ENCODE measurements around the gene FAXDC2. TPM values are rescaled to one million over a fixed set of nuclear protein-coding genes. Genes with fewer than 3 reads are reported as not detected.

The FAXDC2 gene, protein sequence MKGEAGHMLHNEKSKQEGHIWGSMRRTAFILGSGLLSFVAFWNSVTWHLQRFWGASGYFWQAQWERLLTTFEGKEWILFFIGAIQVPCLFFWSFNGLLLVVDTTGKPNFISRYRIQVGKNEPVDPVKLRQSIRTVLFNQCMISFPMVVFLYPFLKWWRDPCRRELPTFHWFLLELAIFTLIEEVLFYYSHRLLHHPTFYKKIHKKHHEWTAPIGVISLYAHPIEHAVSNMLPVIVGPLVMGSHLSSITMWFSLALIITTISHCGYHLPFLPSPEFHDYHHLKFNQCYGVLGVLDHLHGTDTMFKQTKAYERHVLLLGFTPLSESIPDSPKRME
- total RNA-seq (2014; rRNA removed; shearing (Covaris generic); ENCODE audit: low replicate concordance), result 0.26 and 4.2 TPM in 2 replicates

DNA sequence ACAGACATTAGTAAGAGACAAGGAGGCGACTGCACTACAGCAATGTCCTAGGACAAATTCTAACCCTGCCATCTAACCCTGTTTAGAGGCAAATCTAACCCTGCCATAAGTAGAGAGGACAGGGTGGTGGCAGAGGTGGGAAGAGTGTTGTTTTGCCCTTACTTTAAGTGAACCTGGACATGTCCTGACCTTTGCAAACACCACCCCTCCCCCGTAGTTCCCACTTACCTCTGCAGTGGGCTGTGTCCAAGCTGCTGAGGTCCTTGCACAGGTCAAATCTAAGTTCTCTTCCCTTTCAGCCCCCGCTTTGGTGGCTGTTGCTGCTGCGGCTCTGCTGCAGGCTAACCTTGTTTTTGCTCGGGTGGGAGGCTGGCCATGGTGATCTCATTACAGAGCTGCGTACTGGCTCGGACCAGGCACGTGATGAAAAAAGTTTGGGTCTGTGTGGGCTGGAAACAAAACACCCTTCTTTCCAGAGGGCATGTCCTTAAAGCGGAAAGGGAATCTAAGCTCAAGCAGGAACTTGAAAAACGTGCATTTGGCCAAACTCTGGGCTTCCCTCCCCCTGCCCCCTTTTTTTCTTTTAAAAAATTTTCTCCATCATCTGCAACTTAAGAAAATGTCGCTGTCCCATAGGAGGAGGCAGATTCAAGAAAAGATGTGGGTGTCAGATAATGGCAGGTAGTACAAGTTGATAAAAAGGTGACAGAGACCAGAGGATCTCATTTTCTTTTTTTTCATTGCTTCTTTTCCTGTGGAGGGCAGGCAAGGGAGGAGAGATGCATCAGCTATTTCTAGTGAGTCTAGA, at the start of gene FAXDC2:
Gene FAXDC2 (minus strand): TSS at position 349 of the 808 bp plus-strand sequence. CDS start 12,425 bp downstream, outside the sequence.
- in situ Hi-C loops (cut with HindIII; ENCODE audit: low pct_unique_long_range_greater_than_20kb, low sequenced_read_pairs), result no loop called here

DNA sequence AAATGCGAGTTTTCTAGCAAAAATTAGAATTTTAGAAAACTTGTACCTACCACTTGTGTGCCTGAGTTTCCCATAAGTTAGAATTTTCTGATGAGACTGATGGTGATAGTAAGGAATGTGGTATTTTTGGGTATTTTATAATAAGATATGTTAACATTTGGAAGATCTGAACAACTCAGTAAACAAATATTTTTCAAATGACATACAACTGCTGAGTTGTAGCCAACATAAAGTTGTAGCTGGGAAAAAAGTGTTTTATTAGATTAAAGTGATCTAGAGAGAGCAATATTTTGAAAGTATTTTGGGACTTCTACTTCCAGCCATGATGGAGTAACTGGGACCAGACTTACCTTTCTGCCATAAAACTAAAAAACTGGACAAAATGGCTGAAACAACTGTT, 49.7 kb upstream of the FAXDC2 start:
- no peak for DNase-seq (ENCODE audit: low read depth)
- in situ Hi-C loops (cut with HindIII; ENCODE audit: low pct_unique_long_range_greater_than_20kb, low sequenced_read_pairs), result no loop called here

More for the DNA sequence above, at the start of gene FAXDC2:
- DNase-seq (ENCODE audit: low read depth), result no peak

DNA sequence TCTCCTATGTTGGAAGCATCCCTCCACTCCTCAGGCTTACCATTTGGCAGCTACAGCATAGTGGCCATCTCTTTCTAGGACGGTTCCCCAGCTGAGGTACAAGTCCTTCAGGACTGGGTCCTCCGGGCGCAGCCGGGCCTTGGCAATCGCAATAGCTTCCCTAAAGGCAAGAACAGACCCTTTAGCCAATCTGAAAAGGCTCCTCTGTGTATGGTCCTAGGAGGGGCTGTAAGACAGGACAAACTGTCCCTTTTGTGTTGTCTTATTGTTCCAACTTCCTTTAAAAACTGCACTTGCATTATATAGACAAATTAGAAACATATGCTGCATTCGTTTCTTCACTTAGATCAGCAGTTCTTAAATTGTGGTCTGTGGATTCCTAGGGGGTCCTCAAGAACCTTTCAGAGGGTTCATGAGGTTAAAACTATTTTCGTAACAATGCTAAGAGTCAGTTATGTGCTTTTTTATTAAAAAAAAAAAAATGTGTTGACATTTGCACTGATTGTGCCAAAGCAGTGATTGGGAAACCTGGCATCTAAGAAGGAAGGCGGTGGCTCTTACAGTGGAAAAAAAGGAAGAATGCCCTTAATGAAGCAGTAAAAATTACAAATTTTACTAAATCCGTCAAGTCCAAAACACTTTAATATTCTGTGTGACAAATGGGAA, 48.9 kb upstream of the FAXDC2 start:
- DNase-seq (ENCODE audit: low read depth), result no peak
- in situ Hi-C loops (cut with HindIII; ENCODE audit: low pct_unique_long_range_greater_than_20kb, low sequenced_read_pairs), result no loop called here

DNA sequence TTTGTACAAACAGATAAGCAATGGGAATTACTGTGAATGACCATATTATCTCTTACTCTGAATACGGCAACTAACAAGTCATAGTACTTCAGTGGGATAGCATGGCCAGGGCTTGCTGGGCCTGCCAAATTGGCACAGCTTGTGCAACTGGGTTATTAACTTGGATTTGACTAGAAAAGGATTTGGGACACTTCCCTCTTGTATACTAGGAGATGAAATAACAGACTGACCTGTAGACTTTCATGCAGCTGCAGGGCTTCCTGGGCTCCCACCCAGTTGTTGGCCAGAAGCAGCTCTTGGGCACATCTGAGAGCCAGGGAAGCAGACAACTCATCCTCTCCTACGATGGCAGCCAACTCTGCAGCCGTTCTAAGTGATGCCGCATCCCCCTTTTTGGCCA, 47.8 kb upstream of the FAXDC2 start:
- no peak for DNase-seq (ENCODE audit: low read depth)
- in situ Hi-C loops (cut with HindIII; ENCODE audit: low pct_unique_long_range_greater_than_20kb, low sequenced_read_pairs), result no loop called here

DNA sequence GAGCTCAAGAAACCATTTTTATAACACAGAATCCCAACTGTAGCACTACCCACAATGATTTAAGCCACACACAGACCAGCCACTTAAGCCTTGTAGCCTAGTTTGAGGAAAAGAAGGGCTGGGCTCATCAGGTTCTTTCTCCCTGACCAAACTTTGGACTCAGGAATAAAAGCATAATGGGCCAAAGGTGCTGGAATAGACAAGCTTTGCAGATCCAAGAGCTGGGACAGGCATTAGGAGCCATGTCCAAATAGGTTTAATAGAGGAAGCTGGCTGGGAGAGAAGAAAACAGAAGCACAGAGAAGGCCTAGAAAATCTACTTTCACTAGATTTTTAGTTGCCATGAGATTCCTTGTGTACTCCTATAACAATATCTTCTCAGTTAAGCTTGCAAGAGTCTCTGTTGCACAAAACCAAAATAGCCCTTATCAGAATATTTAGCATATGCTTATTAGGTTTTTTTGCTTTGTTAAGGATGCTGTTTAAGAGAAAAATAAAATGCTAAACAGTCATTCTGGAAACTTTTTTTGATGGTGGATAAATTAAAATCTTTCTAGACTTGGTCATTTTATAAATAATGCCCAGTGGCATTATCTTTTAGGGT, 46.3 kb upstream of the FAXDC2 start:
- DNase-seq (ENCODE audit: low read depth), result no peak
- in situ Hi-C loops (cut with HindIII; ENCODE audit: low pct_unique_long_range_greater_than_20kb, low sequenced_read_pairs), result no loop called here

DNA sequence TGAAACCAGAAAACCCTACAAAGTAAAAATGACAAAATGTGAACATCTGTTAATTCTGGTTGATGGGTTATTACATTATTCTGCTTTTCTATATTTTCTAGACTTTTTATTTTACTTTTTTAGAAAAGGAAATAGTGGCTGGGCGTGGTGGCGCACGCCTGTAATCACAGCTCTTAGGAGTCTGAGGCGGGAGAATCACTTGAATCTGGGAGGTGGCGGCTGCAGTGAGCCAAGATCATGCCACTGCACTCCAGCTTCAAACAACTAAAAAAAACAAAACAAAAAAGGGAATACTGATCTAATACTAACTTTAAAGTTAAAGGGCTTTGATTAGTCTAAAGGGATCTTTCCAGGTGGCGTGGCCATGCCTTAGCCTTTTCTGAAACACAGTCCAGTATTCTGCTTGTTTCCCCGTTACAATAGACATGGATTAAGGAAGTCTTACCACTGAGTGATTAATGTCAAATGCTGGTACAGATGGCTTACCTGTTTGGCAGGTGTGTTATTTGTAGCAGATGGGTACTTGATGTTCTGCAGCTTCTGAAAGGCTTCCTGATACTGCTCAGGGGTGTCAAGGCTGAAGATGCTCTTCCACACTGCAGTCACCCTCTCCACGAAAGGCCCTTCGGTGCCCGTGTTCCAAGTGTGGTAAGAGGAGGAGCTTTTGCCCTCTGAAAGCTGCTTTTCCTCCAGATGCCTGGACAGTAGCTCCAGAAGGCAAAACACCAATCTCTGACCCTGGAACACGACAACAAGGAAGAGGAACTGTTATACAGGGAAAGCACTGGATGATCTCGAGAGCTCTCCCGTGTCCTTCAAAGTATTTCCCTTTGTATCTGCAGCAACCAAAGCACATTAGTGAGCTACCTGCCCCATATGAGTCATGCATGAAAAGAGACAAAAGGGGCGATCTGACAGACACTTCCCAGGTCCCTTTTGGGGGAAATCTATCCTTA, 45.5 kb upstream of the FAXDC2 start:
- in situ Hi-C loops (cut with HindIII; ENCODE audit: low pct_unique_long_range_greater_than_20kb, low sequenced_read_pairs), result no loop called here

DNA sequence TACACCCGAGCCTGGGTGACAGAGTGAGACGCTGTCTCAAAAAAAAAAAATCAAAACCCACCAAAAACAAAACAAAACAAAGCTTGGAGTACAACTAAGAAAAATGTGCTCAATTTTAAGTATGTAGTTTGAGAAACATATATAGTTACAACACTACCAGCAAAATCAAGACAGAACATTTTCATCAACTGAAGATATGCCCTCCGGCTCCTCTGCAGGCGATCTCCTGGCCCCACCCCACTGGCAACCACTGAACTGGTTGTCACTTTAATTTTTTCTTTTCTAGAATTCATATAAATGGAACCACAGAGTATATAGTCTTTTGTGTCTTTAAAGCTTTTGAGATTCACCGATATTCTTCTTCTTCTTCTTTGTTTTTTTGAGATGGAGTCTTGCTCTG, 43.0 kb upstream of the FAXDC2 start:
- in situ Hi-C loops (cut with HindIII; ENCODE audit: low pct_unique_long_range_greater_than_20kb, low sequenced_read_pairs), result no loop called here

More for the DNA sequence above, 45.5 kb upstream of the FAXDC2 start:
- no peak for DNase-seq (ENCODE audit: low read depth)

DNA sequence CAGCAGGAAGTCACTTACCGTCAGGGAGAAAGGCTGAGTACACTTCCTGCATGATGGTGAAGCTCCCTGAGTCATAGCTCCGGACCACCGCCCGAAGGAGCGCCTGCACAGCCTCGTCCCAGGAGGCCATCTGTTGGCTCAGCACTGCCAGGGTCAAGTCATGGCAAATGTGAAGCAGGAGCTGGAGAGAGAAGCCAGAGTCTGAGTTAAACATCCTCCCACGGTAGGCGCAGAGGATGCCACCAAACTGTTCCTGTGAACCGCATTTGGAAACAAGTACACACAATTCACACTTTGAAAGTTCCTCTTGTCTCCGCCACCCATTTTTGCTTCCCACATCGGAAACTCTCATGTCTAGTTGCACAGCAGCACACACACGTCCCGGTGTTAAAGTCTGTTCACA, 42.0 kb upstream of the FAXDC2 start:
- in situ Hi-C loops (cut with HindIII; ENCODE audit: low pct_unique_long_range_greater_than_20kb, low sequenced_read_pairs), result no loop called here
- DNase-seq (ENCODE audit: low read depth), result no peak

More for the DNA sequence above, 43.0 kb upstream of the FAXDC2 start:
- no peak for DNase-seq (ENCODE audit: low read depth)

DNA sequence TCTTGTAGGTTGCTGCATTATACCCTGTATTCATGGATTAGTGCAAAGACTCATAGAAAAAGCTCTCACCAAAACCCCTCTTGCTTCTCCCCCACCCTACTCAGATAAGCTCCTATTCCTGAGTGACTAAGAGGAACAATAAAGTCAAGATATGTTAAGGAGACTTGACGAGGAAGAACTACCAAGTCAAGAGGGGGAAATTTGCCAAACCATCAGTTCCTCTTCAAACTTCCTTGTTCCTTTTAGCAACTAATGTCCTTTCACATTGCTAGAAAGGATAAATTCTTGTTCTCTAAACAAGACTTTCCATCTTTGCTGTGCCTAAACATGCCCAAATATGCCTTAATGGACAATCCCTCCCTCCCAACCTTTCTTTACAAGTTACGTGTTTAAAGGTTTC, 35.0 kb upstream of the FAXDC2 start:
- in situ Hi-C loops (cut with HindIII; ENCODE audit: low pct_unique_long_range_greater_than_20kb, low sequenced_read_pairs), result no loop called here
- no peak for DNase-seq (ENCODE audit: low read depth)

DNA sequence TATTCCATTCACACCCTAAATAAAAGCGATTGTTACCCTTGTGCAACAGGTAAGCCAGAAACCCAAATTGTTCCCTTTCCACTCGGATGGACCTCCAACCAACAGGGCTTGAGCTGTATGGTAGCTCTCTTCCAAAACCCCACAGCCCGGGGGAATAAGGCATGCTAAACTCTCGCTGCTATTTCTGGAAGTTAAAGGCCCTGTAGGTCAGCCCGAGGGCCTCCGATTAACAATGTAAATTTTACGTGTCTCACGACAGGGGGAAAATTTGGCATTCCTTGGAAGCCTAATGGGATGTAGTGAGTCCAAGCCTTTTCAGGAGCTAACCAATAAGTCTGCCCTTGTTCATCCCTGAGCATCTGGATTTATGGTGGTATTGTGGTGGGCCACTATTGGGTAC, 34.0 kb upstream of the FAXDC2 start:
- in situ Hi-C loops (cut with HindIII; ENCODE audit: low pct_unique_long_range_greater_than_20kb, low sequenced_read_pairs), result no loop called here
- DNase-seq (ENCODE audit: low read depth), result no peak

DNA sequence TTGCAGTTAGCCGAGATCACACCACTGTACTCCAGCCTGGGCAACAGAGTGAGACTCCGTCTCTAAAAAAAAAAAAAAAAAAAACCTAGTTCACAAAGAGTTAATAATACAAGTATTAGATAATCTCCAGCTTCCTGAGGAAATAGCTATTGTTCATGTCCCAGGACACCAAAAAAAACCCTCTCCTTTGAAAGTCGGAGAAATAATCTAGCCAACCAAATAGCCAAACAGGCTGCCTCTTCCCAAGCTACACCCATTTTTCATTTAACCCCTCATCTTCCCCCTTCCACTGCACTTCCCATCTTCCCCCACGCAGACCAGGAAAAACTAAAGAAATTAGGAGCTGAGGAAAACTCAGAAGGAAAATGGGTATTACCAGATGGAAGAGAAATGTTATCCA, 31.6 kb upstream of the FAXDC2 start:
- DNase-seq (ENCODE audit: low read depth), result no peak
- in situ Hi-C loops (cut with HindIII; ENCODE audit: low pct_unique_long_range_greater_than_20kb, low sequenced_read_pairs), result no loop called here

DNA sequence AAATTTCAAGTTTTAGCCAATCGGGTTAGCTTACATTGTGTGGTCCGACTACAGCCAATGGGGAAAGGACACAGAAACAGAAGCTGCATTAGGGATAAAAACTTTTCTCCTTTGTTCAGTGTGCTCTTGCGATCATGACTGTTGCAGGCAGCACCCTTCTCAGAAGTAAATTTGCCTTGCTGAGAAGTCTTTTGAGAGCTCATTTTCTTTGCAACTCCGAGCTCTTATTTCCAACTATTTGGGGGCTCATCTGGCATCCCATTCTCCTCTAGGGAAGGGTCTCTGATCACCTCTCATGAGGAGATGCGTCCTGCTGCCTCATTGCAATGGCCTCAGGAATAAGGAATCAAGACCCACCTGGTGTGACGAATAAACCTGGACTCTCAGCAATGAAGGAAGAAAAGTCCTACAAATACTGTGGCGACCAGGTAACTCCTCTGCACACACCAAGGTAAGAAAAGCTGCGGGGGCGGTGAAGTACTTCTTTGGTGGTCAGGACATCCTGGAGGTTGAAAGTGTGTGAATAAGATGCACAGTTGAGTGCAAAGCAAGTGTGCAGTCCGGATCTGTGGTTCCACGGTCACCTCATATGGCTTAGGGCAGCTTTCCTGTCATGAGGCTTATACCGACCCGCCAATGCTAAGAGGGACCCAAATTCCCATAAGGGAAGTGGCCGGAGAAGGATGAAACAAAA, 28.4 kb upstream of the FAXDC2 start:
- DNase-seq (ENCODE audit: low read depth), result no peak

DNA sequence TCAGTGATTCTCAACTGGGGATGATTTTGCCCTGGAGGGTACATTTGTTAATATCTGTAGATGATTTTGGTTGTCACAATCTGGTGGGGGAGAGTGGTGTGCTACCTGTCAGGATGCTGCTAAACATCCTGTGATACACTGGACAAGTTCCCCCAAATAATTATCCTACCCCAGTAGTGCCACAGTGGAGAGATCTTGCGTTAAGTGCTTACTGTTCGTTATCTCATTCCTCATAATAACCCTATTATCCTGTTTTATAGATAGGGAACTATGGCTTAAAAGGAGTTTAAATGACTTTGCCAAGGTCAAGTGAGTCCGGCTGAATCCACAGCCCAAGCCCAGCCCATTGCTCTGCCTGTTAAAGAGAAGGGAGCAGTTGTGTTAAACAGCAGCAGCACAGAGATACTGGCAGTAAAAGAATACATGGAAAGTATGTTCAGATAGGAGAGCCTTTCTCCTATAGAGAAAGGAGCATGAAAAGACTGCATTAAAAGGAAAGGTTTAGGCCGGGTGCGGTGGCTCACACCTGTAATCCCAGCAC, 23.5 kb upstream of the FAXDC2 start:
- in situ Hi-C loops (cut with HindIII; ENCODE audit: low pct_unique_long_range_greater_than_20kb, low sequenced_read_pairs), result no loop called here
- no peak for DNase-seq (ENCODE audit: low read depth)

More for the DNA sequence above, 28.4 kb upstream of the FAXDC2 start:
- in situ Hi-C loops (cut with HindIII; ENCODE audit: low pct_unique_long_range_greater_than_20kb, low sequenced_read_pairs), result no loop called here

DNA sequence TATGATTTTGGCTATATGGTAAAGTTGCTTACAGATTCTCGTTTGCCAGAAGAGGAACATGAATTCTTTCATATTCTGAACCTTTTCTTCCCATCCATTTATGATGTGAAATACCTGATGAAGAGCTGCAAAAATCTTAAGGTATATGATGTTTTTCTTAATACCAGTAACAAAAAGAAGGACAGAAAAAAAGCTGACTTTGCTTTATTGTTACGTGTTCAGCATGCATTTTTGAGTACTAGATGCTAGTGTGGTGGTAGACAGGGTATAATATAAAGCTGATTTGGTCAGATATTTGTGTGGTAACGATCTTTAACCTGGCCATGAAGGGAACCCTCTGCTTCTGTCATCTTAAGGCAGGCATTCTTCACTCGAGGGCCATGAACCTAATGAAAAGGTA, 21.3 kb upstream of the FAXDC2 start:
- in situ Hi-C loops (cut with HindIII; ENCODE audit: low pct_unique_long_range_greater_than_20kb, low sequenced_read_pairs), result no loop called here
- no peak for DNase-seq (ENCODE audit: low read depth)

DNA sequence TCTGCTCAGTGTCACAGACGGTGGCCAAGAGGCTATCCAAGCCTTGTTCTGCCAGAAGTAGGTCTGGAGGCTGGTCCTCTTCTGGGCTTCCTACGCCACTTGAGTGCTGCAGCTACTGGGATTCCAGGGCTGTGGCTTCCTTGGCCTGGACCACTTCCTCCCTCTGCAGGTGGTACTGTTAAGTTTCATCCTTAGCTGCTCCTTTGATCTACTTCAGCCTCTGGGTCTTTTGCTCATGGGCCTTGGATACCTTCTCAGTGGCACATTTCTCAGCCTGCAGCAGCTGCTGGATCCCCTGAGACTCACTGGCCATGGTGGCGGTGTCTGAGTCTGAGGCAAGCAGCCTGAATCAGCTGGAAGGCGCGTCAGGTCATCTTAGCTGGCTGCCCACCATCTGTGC, 18.3 kb upstream of the FAXDC2 start:
- DNase-seq (ENCODE audit: low read depth), result no peak
- in situ Hi-C loops (cut with HindIII; ENCODE audit: low pct_unique_long_range_greater_than_20kb, low sequenced_read_pairs), result no loop called here

DNA sequence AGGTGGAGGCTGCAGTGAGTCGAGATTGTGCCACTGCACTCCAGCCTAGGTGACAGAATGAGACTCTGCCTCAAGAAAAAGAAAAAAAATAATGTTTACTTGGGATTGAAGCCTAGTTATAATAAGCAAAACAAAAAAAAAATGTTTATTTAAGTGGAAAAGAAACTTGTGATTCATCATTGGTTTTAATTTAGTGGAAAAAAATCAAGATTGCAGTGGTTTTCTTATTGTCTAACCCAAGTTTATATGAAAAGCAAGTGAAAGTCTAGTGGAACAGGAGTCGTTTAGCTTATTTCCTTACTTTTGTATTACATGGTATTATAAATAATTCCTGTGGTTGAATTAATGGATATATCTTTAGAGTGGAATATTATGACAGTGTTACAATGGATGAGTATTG, 16.4 kb upstream of the FAXDC2 start:
- in situ Hi-C loops (cut with HindIII; ENCODE audit: low pct_unique_long_range_greater_than_20kb, low sequenced_read_pairs), result no loop called here
- no peak for DNase-seq (ENCODE audit: low read depth)

Measured in Caki2 (cell line).